GM11168 (cell line): ENCODE results near the gene ZIC4.

ENCODE experiments used
- in situ Hi-C: fragments of 300-500 bp; cut with MboI; formaldehyde crosslinking; loops from one replicate; pipeline ENCODE4 v1.12.0; 2022; ENCODE audit warnings: low sequenced_read_pairs; ENCODE audit not compliant: unreplicated experiment

Gene ZIC4

GRCh38 chr3:147393261-147393942, 12.9 kb downstream of the ZIC4 start:
- in situ Hi-C loops, result no loop called here

DNA sequence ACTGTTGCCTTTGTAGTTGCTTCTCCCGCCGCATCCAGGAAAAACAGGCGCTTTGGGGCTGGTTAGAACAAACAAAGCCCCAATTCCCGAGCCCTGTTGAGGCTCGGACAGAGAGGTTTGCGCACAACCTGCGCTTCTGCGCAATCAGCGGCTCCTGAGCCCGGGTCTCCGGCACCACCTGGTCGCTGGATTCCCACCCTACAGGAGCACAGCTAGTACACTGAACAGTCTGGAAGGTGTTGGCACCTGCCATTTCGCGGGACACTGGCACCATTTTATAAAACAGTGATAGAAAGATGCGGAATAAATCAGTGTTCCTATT, 13.8 kb downstream of the ZIC4 start:
- in situ Hi-C loops, result no loop called here

DNA sequence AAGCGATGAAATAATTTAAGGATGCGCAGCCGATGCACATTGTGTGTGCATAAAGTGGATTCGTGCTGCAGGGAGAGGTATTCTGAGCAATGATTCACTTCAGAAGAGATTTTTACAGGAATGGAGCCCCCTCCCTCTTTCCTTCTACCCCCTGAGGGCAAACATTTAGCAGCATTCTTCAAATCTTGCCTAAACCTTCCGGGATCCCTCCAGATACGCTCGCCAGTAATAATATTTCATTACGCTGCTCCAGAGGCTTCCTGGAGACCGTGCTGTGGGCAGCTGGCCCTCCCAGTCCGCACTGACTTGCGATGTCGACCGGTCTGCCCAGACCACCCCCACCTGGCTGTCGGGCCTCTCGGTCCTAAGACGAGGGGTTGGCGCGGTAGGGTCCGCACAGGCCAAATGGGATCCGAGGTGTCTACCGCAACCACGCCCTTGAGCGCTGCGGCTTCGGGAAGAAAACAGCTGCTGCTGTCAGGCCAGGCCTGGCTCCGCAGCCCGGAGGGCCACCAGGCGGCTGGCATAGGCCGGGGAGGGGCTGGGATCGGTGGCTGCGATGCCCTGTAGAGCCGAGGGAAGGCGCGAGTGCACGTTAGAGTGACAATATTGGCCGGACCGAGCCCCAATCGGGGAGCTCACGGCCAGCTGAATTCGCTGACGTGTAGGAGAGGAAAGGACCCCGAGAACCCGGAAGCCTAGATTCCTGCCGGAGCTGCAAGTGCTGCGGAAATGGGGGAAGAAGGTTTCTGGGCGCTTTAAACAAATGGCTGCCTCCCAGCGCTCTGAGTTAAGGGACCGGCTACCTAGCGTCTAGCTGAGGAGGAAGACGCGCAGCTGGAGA, 14.3 kb downstream of the ZIC4 start:
- in situ Hi-C loops, result no loop called here

- in situ Hi-C loops, result no loop called here
Observed at GRCh38 chr3:147390589-147391569, 15.5 kb downstream of the ZIC4 start.

- in situ Hi-C loops, result no loop called here
Observed at GRCh38 chr3:147389717-147390116, 16.6 kb downstream of the ZIC4 start.

GRCh38 chr3:147388700-147389580, 17.4 kb downstream of the ZIC4 start:
- in situ Hi-C loops, result no loop called here

DNA sequence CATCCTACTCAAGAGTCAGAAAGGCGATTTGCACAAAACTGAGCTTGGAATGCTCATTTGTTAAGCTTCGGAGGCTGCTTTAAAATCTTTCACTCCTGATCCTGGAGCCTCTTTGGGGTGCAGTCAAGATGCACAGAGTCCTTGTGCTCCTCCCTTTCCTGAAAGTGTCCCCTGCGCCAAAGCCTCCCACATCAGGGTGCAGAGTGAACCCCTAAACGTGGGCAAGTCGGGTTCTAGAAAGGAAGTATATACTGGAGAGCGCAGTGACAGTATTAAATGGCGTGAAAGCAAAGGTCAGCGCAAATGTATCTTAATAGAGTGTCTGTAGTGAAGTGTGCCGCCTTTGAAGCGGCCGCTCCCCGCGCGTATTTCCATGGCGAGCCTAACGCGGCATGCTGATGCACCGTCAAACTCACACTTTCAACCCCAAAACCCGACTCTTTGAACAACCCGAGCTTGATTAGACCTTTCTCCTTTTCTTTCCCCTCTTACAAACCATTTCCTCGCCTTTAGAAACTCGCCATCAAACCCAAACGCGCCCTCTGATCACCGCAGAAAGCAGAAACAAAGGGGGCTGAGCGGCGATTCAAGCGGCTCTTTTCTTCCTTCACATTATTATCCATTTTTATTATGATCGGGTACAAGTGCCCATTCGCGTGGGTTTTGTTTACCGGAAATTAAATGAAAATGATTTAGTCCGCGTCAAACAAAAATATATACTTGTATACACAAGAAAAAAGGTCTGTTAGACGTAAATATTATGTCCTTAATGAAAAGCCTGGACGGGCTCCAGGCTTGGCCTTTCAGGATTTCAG, 18.3 kb downstream of the ZIC4 start:
- in situ Hi-C loops, result no loop called here

- in situ Hi-C loops, result no loop called here
Observed at GRCh38 chr3:147387291-147387884, 19.0 kb downstream of the ZIC4 start.

- in situ Hi-C loops, result no loop called here
Observed at GRCh38 chr3:147385059-147386012, 21.0 kb downstream of the ZIC4 start.

- in situ Hi-C loops, result no loop called here
Observed at GRCh38 chr3:147384210-147385058, 21.9 kb downstream of the ZIC4 start.

GRCh38 chr3:147383617-147384016, 22.7 kb downstream of the ZIC4 start:
- in situ Hi-C loops, result no loop called here

DNA sequence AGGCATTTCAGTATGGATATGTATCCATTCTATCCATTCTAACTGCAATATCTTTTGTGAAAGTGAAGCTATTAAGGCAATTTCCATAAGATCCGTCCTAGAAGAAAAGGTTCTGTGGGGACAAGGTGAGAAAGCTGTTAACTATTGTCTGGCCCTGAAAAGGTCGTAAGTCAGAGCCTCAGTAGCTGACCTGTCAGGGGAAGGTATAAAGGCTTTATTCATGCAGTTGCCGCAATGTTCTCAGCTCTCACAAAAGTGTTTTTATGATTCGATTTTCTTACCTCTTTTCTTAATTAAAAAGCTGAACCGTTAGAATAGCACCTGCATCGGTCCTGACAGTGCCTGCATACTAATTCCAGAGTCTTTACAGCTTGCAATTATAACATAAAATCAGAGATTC, 24.7 kb downstream of the ZIC4 start:
- in situ Hi-C loops, result no loop called here

DNA sequence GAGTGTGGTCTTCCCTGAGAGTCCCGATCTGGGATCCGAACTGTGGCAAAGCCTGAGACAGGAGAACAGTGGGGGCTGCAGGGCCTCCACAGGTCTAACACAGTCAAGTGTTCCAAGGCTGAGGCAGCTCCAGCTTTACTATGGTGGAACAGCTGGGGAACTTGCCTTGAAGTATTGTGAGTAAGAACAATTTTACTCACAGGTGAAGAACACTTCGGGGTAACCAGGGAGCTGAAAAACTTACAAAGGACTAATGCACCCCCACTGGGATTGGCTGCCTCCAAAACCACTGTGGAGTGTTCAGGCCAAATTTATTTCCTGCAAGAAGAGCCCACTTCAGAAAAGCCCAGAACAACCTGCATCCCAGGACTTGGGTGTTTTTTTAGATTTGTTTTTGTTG, 25.4 kb downstream of the ZIC4 start:
- in situ Hi-C loops, result no loop called here

DNA sequence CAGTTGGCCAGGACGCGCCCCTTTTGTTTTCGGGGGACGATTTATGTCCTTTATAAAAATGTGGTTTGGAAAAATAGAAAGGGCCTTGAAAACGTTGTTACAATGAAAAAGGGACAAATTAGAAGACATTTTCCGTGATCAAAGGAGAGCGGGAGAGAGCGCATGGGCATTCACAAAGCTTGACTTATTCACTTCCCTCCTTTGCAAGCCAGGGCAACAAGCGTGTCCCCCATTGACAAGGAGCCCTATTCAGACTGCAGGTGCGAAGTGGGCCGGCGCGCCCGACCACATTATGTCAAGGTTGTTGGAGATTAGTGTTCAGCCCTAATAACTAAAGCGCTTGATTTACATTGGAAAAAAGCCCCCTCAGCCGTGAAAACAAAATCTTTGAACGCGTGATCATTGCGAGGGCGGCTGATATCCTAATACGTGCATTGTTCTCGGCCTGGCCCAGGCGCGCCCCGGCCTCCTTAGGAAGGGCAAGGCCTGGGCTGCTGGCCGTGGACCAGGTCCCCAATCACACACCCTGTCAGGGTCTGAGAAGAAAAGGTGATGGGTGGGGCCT, 25.9 kb downstream of the ZIC4 start:
- in situ Hi-C loops, result no loop called here

DNA sequence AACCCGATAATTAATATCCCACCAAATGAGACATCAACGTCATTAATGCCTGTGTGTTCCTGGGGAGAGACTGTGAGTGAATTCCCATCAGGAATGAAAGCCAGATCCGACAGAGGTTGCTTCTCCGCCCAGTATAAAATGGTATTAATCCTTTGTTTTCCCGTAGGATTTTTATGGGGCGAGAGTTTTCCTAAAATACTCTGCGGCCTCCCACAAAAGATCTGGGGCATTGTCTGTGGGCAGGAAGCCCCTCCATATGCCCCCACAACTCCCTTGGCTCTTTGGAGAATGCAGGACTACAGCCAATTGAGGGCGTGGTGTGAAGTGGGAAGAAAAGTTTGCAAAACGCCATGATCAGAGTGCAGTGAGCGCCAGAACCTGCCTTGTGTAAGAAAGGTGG, 26.7 kb downstream of the ZIC4 start:
- in situ Hi-C loops, result no loop called here
